Stimulated activated memory B cell treated with anti-CD40 and anti-IgM and Interleukin-4, amounts not matched to agents 10 μg/mL and 1 μg/mL and 100 μg/mL, for 72 hours (primary cell): ENCODE data around the gene SMIM41.
"Not testable (repeated sequence)": the region's sequence is repeated elsewhere in the genome, so short reads cannot be mapped to it uniquely, and the experiment has no call there.

Experiments used
- ATAC-seq: fragments of 150-1000 bp; cut with Tn5 transposase; 2 replicates; pipeline ENCODE4 v1.10.0; 2021
- H3K27ac Mint-ChIP-seq: one replicate; pipeline ENCODE4 v1.8.0; 2022; ENCODE audit warnings: mild to moderate bottlenecking, mixed read lengths
- H3K27me3 Mint-ChIP-seq: one replicate; pipeline ENCODE4 v1.8.0; 2022; ENCODE audit warnings: mixed read lengths
- H3K36me3 Mint-ChIP-seq: one replicate; pipeline ENCODE4 v1.8.0; 2022; ENCODE audit warnings: mixed read lengths
- H3K4me1 Mint-ChIP-seq: one replicate; pipeline ENCODE4 v1.8.0; 2022; ENCODE audit warnings: mixed read lengths
- H3K4me3 Mint-ChIP-seq: one replicate; pipeline ENCODE4 v1.8.0; 2022; ENCODE audit warnings: mild to moderate bottlenecking, moderate library complexity, mixed read lengths
- H3K9me3 Mint-ChIP-seq: one replicate; pipeline ENCODE4 v1.8.0; 2022; ENCODE audit warnings: mixed read lengths

The SMIM41 gene

DNA sequence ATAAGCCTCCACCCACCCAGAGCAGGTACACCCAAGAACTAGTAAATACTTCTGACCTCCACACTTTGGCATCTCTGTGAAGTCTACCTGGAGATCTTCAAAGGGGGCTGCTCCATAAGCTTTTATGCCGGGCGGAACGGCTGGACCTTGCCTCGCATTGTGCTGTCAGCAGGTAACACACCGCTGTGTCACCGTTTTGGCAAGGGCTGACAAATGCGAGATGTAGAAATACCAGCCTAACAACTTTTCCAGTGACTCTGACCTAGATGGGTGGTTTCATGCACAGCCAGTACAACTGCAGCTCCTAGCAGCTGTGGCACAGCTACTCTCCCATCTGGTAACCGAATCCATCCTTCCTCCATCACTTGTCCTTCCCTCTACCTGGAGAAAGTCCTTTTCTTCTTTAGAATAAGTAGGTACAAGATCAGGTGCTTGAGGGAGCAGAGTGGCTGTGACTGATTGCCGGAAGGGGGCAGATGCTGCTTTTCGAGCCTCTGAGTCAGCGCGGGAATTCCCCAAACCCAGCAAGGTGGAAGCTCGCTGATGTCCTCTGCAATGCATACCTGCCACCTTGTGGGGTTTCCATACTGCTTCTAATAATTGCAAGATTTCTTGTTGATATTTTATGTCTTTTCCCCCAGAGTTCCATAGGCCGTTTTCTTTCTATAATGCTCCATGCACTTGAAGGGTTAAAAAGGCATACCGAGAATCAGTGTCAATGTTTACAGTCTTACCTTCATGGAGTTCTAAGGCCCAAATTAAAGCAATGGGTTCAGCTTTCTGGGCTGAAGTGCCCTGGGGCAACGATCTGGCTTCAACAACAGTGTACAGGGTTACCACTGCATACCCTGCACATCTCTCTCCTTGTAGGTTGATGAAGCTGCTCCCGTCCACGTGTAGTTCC, 37.0 kb downstream of the SMIM41 start:
- H3K36me3 Mint-ChIP-seq = not testable (repeated sequence)
- Mint-ChIP-seq H3K27ac (peak overlapping the region; percentile 97), H3K4me3 (peak overlapping the region; percentile 28)

DNA sequence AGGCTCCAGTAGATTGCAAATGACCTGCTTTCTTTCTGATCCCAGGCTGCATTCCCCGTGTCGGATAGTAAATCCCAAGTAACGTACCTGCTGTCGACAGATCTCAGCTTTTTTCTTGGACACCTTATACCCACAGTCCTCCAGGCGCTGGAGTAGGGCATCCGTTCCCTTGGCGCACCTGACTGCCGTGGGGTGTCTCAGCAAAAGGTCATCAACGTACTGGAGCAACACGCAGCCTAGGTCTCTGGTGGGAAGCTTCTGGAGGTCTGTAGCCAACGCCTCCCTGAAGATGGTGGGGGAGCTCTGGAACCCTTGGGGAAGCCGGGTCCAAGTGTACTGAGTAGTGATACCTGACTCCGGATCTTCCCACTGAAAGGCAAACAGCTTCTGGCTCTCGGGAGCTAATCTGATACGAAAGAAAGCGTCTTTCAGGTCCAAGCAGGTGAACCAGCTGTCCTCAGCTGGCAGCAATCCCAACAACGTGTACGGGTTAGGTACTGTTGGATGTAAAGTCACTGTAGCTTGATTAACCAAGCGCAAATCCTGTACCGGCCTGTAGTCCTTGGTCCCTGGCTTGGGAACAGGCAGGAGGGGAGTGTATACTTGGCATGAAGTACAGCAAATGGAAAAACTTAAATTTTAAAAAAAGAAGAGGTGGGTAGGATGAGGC, 38.4 kb downstream of the SMIM41 start:
- peak overlapping the region; percentile 97 for H3K27ac Mint-ChIP-seq
- H3K4me3 Mint-ChIP-seq = peak overlapping the region; percentile 49
- H3K27me3 Mint-ChIP-seq, H3K36me3 Mint-ChIP-seq, H3K9me3 Mint-ChIP-seq: not testable (repeated sequence)
- ATAC-seq = peak; percentile 56
- H3K4me1 Mint-ChIP-seq = peaks cover 57% of the 10 kb centered on the region

More for the DNA sequence above, 37.0 kb downstream of the SMIM41 start:
- H3K27me3 Mint-ChIP-seq, ATAC-seq, H3K9me3 Mint-ChIP-seq: not testable (repeated sequence)
- H3K4me1 Mint-ChIP-seq = peaks cover 44% of the 10 kb centered on the region

DNA sequence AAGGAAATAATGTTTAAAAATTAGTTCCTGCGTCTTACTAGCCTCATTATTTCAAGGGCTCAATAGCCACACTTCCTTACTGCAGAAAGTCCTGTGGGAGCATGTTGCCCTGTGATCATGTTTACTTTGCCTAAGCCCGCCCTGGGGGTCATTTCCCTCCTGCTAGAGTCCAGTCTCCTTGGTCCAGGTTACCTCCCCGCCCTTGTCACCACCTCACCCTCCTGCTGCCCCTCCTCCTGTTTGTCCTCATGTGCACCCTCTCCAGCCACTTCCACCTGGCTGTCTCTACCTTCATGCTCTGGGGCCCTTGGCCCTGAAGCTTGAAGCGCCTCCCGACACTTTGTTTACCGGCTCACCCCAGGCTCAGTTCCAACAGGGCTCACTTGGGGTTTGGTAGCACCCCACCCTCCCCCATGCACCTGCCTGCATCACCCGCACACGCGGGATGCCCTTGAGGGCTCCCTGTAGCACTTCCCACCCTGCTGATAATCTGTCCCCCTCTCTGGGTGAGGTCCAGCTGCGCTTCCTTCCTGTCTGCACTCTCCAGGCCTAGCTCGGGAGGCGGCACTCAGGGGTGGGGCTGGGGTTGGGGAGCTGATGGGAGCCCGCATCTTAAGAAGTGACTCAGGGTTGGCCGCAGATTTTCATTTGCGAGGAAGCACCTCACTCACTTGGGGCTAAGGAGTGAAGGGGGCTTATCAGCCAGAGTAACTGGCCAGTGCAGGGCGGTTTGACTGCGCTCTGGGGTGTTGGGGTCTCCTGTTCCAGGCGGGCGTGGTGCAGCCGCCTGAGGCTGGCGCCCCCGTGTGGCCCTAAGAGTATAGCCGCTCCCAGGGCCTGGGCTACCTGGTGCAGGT, 40.1 kb downstream of the SMIM41 start:
- no peaks in the 10 kb centered on the region for H3K36me3 Mint-ChIP-seq
- peaks cover 63% of the 10 kb centered on the region for H3K4me1 Mint-ChIP-seq
- no peaks in the 10 kb centered on the region for H3K9me3 Mint-ChIP-seq
- H3K27me3 Mint-ChIP-seq = peaks cover under 1% of the 10 kb centered on the region
- ATAC-seq = peak; percentile 31
- peak overlapping the region; percentile 97 for H3K27ac Mint-ChIP-seq
- H3K4me3 Mint-ChIP-seq = no peak overlapping the region

DNA sequence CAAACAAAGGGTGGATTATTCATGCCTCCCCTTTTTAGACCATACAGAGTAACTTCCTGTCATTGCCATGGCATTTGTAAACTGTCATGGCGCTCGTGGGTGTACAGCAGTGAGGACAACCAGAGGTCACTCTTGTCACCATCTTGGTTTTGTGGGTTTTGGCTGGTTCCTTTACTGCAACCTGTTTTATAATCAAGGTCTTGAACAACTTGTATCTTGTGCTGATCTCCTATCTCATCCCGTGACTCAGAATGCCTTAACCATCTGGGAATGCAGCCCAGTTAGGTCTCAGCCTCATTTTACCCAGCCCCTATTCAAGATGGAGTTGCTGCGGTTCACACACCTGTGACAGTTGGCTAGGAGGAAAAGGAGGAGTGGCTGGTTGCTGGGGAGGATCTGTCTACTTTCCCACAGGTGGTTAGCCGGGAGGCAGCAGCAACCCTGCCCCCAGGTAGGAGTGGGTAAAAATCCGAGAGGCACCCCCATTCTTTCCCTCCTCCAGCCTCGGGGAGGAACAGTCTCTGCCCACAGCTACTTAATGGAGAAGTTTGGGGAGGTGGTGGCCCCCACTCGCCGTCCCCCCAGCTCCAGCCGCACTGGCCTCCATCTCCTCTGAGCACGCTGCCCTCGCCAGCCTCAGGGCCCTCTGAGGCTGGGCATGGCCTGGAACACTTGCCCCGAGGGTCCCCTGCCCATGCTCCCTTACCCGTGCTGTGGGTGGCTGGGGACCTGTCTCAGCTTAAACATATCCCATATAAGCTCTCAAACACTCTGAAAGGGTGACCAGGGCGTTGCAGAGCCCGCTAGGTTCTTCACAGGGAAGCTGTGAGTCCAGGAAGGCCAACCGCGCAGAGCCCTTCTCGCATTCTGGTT, 41.7 kb downstream of the SMIM41 start:
- H3K27ac Mint-ChIP-seq = no peak overlapping the region
- no peak overlapping the region for H3K4me3 Mint-ChIP-seq
- H3K4me1 Mint-ChIP-seq = peaks cover 62% of the 10 kb centered on the region
- no peaks in the 10 kb centered on the region for H3K9me3 Mint-ChIP-seq
- no peaks in the 10 kb centered on the region for H3K36me3 Mint-ChIP-seq
- H3K27me3 Mint-ChIP-seq = peaks cover 17% of the 10 kb centered on the region
- no peak for ATAC-seq

DNA sequence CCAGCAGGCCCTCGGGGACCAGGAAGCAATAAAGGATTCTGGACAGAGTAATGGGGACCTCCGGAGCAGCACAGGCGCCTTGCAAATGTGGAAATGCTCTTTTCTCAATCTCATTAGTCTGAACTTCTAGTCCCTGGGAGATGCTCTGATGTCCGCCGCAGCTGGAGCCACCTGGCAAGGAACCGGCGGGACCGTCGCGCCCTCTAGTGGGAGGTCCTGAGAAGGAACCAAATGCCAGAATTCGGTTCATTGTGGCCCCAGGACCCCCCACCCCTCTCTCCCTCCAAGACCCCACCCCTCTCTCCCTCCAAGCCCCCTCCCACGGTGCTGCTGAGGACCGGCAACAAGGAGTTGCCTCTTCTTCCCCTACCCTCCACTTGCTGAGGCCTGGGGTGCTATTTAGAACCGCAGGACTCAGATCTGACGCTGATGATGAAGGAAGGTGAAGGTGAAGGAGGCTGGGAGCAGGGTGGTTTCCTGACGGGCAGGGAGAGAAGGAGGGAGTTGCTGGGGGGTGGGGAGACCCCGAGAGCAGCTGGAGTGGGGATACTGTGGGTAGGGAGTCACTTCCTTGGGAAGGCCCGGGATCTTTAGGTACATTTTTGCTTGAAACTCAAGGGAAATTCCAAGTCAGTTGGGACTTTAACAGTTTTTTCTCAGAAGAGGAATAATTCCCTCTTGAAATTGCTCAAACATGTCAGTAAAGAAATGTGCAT, 42.5 kb downstream of the SMIM41 start:
- H3K4me1 Mint-ChIP-seq = peaks cover 54% of the 10 kb centered on the region
- H3K4me3 Mint-ChIP-seq = peak overlapping the region; percentile 5
- H3K9me3 Mint-ChIP-seq = no peaks in the 10 kb centered on the region
- H3K27ac Mint-ChIP-seq = no peak overlapping the region
- no peaks in the 10 kb centered on the region for H3K36me3 Mint-ChIP-seq
- no peak for ATAC-seq
- peaks cover 24% of the 10 kb centered on the region for H3K27me3 Mint-ChIP-seq

DNA sequence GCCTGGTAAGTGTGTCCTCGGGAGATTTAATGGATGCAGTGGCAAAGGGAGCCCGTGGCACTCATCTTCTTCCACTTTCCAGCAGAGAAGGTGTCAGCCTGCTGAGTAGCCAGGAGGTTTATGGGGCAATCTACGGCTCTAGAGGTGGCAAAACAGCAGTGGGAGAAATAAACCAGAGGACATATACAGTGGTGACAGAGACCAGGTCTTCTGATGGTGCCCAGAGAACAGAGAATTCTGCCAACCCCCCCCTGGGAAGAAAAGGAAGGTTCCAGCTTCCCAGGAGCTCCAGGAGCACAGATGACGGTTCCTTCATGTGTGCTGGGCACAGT, 43.0 kb downstream of the SMIM41 start:
- Mint-ChIP-seq H3K9me3 (no peaks in the 10 kb centered on the region), H3K4me3 (no peak overlapping the region), H3K27me3 (peaks cover 30% of the 10 kb centered on the region), H3K27ac (no peak overlapping the region), H3K36me3 (no peaks in the 10 kb centered on the region), H3K4me1 (peaks cover 50% of the 10 kb centered on the region)
- no peak for ATAC-seq

DNA sequence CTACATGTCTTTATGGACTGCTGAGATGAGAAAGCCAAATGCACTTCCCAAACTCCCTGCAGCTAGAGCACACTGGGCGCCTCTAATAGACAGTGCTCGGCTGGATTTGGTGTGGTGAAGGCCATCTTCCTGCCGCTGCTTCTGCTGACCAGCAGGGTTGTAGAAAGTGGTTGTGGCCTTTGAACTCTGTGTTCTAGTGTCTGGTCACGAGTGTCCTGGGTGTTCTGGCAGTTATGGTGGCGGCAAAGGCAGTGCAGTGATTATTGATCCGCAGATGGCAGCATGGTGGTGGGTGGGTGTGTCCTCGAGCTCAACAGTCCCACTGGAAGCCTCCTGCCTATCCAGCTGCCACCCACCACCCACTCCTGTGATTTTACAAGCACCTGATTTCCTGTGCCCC, 43.4 kb downstream of the SMIM41 start:
- Mint-ChIP-seq H3K27ac (no peak overlapping the region), H3K9me3 (no peaks in the 10 kb centered on the region), H3K27me3 (peaks cover 32% of the 10 kb centered on the region), H3K4me3 (no peak overlapping the region), H3K4me1 (peaks cover 46% of the 10 kb centered on the region), H3K36me3 (no peaks in the 10 kb centered on the region)
- no peak for ATAC-seq

DNA sequence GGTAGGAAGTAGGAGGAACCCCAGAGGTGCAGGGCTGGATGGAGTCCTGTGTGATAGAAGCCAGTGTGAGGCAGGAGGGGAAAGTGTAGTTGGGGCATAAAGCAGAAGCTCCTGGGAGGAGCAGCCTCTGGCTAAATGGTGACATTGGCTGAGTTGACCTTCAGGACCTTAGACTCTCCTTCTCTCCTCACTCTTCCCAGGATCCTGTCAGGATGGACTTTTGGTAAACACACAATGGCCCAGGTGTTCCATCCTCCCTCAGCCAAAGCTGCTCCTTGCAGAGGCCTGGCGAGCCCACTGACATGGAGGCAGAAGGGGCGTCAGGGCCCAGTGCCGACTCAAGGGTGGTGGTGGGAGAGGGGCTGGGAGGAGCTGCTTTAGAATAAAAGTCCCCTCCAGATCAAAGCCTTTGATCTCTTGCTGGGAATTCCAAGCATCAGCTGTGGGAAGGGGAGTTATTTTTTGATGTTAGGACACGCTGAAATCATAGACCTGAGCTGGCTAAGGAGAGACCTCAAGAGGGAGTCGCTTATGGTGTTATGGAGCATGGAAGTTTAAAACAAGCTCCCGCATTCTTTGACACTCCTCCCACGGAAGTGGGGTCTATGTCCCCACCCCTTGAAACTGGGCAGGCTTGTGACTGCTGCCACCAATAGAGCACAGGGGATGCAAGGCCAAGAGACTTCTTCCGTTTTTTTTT, 44.1 kb downstream of the SMIM41 start:
- H3K36me3 Mint-ChIP-seq = no peaks in the 10 kb centered on the region
- no peaks in the 10 kb centered on the region for H3K9me3 Mint-ChIP-seq
- H3K27ac Mint-ChIP-seq = no peak overlapping the region
- ATAC-seq = peak; percentile 28
- no peak overlapping the region for H3K4me3 Mint-ChIP-seq
- H3K4me1 Mint-ChIP-seq = peaks cover 38% of the 10 kb centered on the region
- H3K27me3 Mint-ChIP-seq = peaks cover 32% of the 10 kb centered on the region

DNA sequence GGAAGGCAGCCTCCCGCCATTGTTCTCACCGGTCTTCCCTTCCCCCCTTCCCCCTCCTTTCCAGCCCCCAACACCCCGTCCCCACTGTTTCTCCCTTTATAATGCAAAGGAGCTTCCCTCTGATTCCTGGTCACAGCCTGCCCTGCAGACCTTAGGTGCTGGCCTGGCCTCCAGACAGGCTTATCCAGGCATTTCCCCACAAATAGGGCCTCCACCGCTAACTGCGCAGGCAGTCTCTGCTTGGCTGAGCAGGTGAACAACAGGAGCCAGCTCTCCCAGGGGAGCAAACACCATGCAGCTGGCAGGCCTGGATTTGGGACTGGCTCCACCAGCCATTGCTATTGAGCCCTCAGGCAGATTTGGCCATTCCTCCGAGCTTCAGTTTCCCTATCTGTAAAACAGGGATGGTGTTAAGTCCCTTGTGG, 46.0 kb downstream of the SMIM41 start:
- Mint-ChIP-seq H3K27ac (no peak overlapping the region), H3K4me1 (peaks cover 20% of the 10 kb centered on the region), H3K9me3 (no peaks in the 10 kb centered on the region), H3K27me3 (peaks cover 32% of the 10 kb centered on the region), H3K4me3 (no peak overlapping the region), H3K36me3 (no peaks in the 10 kb centered on the region)
- no peak for ATAC-seq

DNA sequence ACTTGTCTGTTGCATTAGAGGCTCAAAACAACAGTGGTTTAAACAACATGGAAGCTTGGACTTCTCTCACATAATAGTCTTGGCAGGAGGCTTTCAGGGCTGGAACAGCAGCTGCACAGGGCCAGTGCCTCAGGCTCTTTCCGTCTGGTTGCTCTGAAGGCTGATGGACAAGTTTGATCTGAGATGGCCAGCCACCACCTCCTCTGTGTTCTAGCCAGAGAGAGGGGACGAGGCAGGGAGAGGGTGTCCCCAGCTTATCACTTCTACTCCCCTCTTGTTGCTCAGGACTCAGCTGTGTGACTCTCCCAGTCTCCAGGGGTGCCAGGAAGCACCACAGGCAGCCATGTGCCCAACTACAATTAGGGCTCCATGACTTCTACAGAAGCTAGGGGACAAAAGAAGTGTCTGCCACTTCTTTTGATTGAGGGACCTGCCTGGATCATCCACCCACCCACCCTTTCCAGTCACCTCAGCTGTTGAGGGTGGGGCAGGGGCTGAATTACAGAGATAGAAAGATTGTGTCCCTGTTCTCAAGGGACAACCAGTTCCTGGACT, 46.6 kb downstream of the SMIM41 start:
- H3K4me3 Mint-ChIP-seq = no peak overlapping the region
- H3K4me1 Mint-ChIP-seq = peaks cover 20% of the 10 kb centered on the region
- no peak overlapping the region for H3K27ac Mint-ChIP-seq
- H3K9me3 Mint-ChIP-seq = no peaks in the 10 kb centered on the region
- peaks cover 34% of the 10 kb centered on the region for H3K27me3 Mint-ChIP-seq
- no peak for ATAC-seq
- H3K36me3 Mint-ChIP-seq = no peaks in the 10 kb centered on the region

DNA sequence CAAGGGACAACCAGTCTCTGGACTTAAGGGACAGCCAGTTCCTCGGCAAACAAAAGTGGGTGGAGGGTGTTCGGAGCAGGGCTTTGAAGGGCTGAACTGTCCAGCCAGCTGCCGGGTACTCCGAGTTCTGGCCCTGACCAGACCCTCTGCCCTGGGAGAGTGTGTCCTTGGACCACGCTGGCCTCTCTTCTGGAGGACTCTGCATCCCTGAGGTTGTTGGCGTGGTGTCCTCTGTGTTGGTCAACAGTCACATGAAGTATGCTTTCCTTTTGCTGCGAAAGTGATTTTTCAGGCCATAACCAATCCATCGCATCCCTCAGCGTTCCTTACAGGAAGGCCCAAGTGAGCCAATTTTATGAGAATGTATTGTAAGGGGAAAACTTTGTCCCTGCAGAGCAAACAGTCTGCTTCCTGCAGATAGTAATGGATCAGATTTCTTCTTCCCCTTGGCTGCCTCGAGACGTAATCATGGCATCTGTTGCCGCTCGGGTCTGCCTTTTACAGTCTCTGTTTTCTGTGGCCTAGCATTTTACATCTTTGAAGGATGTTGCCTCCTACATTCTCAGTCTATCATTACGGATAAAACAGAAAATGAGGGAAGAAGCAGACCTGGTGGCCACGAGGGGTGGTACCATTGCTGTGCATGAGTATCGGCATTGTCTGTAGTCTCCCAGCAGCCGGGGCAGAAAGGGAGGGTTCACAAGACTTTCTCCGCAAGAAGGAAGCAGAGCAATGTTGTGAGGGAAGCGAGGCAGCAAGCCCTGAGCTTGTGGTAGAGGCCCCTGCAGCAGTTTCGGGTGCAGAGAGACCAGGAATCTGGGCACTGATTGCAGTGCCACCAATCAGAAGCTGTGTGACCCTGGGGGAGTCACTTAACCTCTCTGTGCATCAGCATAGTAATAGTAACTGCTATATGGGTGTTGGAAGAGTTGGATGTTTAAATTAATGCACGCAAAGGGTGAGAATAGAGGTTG, 47.4 kb downstream of the SMIM41 start:
- ATAC-seq = no peak
- Mint-ChIP-seq H3K36me3 (no peaks in the 10 kb centered on the region), H3K27ac (no peak overlapping the region), H3K4me3 (no peak overlapping the region), H3K4me1 (peaks cover 15% of the 10 kb centered on the region), H3K9me3 (no peaks in the 10 kb centered on the region), H3K27me3 (peaks cover 41% of the 10 kb centered on the region)

DNA sequence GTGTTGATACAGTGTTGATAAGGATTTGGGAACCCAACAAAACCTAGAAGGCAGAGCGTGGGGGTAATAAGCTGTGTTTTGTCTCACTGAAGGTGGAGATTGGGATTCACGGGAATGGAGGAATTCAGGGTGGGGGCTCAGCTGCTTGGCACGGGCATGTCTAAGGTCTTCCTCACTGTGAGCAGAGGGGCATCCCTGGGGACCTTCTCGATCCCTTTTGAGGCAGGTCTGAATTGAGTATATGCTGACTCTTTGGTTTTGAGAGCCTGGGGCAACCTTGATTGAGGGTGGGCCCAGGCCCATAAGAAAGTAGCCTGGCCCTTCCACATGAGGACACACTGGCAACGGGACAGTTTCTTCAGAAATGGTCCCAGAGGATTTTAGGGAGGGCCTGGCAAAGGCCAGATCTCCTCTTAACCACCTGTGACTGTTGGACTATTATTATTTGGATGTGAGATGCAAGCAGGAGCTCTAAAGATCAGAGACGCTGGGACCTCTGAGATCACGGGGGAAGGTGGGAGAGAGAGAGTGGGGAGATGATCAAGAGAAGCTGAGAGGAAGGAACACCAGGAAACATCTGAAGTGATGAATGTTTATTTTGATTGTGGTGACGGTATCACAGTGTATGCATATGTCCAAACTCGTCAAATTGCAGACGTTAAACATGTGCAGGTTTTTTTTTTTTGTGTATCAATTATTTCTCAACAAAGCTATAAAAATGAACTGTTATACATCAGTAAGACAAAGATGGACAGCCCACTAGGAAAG, 48.4 kb downstream of the SMIM41 start:
- no peak for ATAC-seq
- H3K27ac Mint-ChIP-seq = no peak overlapping the region

More for the DNA sequence above, 48.4 kb downstream of the SMIM41 start:
- H3K27me3 Mint-ChIP-seq = peaks cover 46% of the 10 kb centered on the region
- H3K4me3 Mint-ChIP-seq = no peak overlapping the region
- peaks cover 6% of the 10 kb centered on the region for H3K4me1 Mint-ChIP-seq
- H3K9me3 Mint-ChIP-seq = no peaks in the 10 kb centered on the region
- H3K36me3 Mint-ChIP-seq = no peaks in the 10 kb centered on the region
